HepG2 (cell line): Measurements from ENCODE around the gene YJEFN3. TPM values are rescaled to one million over a fixed set of nuclear protein-coding genes. Genes with fewer than 3 reads are reported as not detected.

Experiments used
- AGO1 ChIP-seq: fragments of 200-400 bp; formaldehyde crosslinking; IDR thresholded peaks from 2 replicates; pipeline ENCODE4 v1.6.1; 2017; ENCODE audit warnings: mild to moderate bottlenecking, low read depth, low read length, moderate library complexity; ENCODE audit not compliant: poor library complexity, severe bottlenecking
- BCLAF1 ChIP-seq: fragments of 450-650 bp; IDR thresholded peaks from 2 replicates; pipeline ENCODE4 v1.6.1; 2017; ENCODE audit warnings: mild to moderate bottlenecking
- E2F2 ChIP-seq: sonication (generic); formaldehyde crosslinking; IDR thresholded peaks from 2 replicates; pipeline ENCODE4 v1.4.0; 2020; ENCODE audit warnings: missing genetic modification reagents, borderline replicate concordance
- GABPB1 ChIP-seq: IDR thresholded peaks from 2 replicates; pipeline ENCODE4 v1.6.1; 2016; ENCODE audit warnings: mild to moderate bottlenecking, missing genetic modification reagents, moderate library complexity, missing compliant biosample characterization
- HMGXB4 ChIP-seq, 2 experiments: sonication (generic) in 1 of 2; formaldehyde crosslinking in 1 of 2; IDR thresholded peaks; 2 replicates each; pipeline versions ENCODE4 v1.4.0 to v1.6.1; 2018 to 2020; ENCODE audit warnings: missing genetic modification reagents in 2 of 2, borderline replicate concordance in 1 of 2, low read depth in 1 of 2, mild to moderate bottlenecking in 1 of 2, missing biosample characterization in 1 of 2
- ISX ChIP-seq: sonication (generic); formaldehyde crosslinking; conservative IDR thresholded peaks from 2 replicates; pipeline ENCODE4 v1.5.0; 2020; ENCODE audit warnings: missing genetic modification reagents
- MIXL1 ChIP-seq: IDR thresholded peaks from 2 replicates; pipeline ENCODE4 v1.6.1; 2016
- NFKB2 ChIP-seq: sonication (generic); formaldehyde crosslinking; IDR thresholded peaks from 2 replicates; pipeline ENCODE4 v1.4.0; 2020; ENCODE audit warnings: missing genetic modification reagents, borderline replicate concordance
- NR2C2 ChIP-seq: sonication (generic); formaldehyde crosslinking; IDR thresholded peaks from 2 replicates; pipeline ENCODE4 v1.4.0; 2020; ENCODE audit warnings: missing genetic modification reagents, mild to moderate bottlenecking, moderate library complexity, borderline replicate concordance
- NR2F2 ChIP-seq: IDR thresholded peaks from 2 replicates; pipeline ENCODE4 v1.6.1; 2012; ENCODE audit warnings: low read depth, inconsistent platforms, borderline replicate concordance
- REXO4 ChIP-seq: sonication (generic); formaldehyde crosslinking; IDR thresholded peaks from 2 replicates; pipeline ENCODE4 v1.8.0; 2022; ENCODE audit warnings: missing genetic modification reagents, mild to moderate bottlenecking, borderline replicate concordance
- RNF2 ChIP-seq: fragments of 450-650 bp; conservative IDR thresholded peaks from 2 replicates; pipeline ENCODE4 v1.6.1; 2016; ENCODE audit warnings: low read depth
- ZBTB33 ChIP-seq: sonication (generic); formaldehyde crosslinking; IDR thresholded peaks from 2 replicates; pipeline ENCODE4 v1.4.0; 2020; ENCODE audit warnings: missing genetic modification reagents
- ZC3H13 ChIP-seq: sonication (generic); formaldehyde crosslinking; IDR thresholded peaks from 2 replicates; pipeline ENCODE4 v1.8.1; 2023; ENCODE audit warnings: mild to moderate bottlenecking, missing genetic modification reagents, moderate library complexity
- ZFYVE20 ChIP-seq: sonication (generic); formaldehyde crosslinking; IDR thresholded peaks from 2 replicates; pipeline ENCODE4 v1.8.0; 2023; ENCODE audit warnings: low read depth, mild to moderate bottlenecking, moderate library complexity, missing genetic modification reagents, borderline replicate concordance
- ZKSCAN8 ChIP-seq: IDR thresholded peaks from 2 replicates; pipeline ENCODE4 v1.6.1; 2016; ENCODE audit warnings: borderline replicate concordance, missing genetic modification reagents, missing compliant biosample characterization
- ZNF33A ChIP-seq: sonication (generic); formaldehyde crosslinking; IDR thresholded peaks from 2 replicates; pipeline ENCODE4 v1.5.1; 2020; ENCODE audit warnings: missing genetic modification reagents, mild to moderate bottlenecking, moderate library complexity, borderline replicate concordance
- ZNF7 ChIP-seq: IDR thresholded peaks from 2 replicates; pipeline ENCODE4 v1.6.1; 2016; ENCODE audit warnings: missing biosample characterization, missing genetic modification reagents
- polyA plus RNA-seq, 8 experiments: library from polyadenylated mRNA; depleted of rRNA in 3 of 8; stranded (reverse) in 7 of 8; unstranded in 1 of 8; fragments of >200 nt; fragmentation: Illumina TruSeq in 4 of 8; extraction: Trizol in 4 of 8; gene quantifications; 2 replicates each; pipeline versions ENCODE4 v1.2.1 to v1.2.3, GENCODE V29; 2011 to 2016; ENCODE audit warnings: low read depth in 4 of 8, missing spikeins in 1 of 8, mixed read lengths in 1 of 8; ENCODE audit not compliant: insufficient read depth in 1 of 8
- total RNA-seq, 5 experiments: library from RNA; depleted of rRNA; stranded (reverse); fragments of >200 nt; fragmentation: Illumina TruSeq; extraction: Trizol; gene quantifications; 2 replicates each; pipeline ENCODE4 v1.2.3, GENCODE V29; 2016; ENCODE audit warnings: low read depth in 1 of 5

The YJEFN3 gene
- total and polyA plus RNA-seq, 2 of the 13 experiments (the other 11 are each of a cell fraction or from before 2014, with no cell fraction given) = 0.89 to 4.0 TPM

GRCh38 chr19:19515642-19516519, 12.8 kb upstream of the YJEFN3 start, which contains the start of gene NDUFA13 (continued):
- TF ChIP-seq E2F2 (CRISPR knock-in tag) = 0 out of 2 replicates have a peak, but pooled peaks have one; percentile 38
- no peak for TF ChIP-seq ZKSCAN8 (CRISPR knock-in tag)
- no peak for TF ChIP-seq ZNF7
- TF ChIP-seq ZBTB33 (CRISPR knock-in tag) = peak; percentile 8; the same call in 1 of the 2 replicates
- no peak for TF ChIP-seq NR2F2
- peak; percentile 95 for TF ChIP-seq NR2C2 (CRISPR knock-in tag)
- TF ChIP-seq ZC3H13 (CRISPR knock-in tag) = 0 out of 2 replicates have a peak, but pooled peaks have one; percentile 66
- TF ChIP-seq RNF2 = no peak
- no peak for TF ChIP-seq AGO1
- peak; percentile 71 to 86; a peak in 3 of 4 replicates for TF ChIP-seq HMGXB4 (CRISPR knock-in tag; IDR thresholded peaks at IDR 0.05; ENCODE audit: borderline replicate concordance in 1 of 2, low read depth in 1 of 2)
- no peak for TF ChIP-seq ZNF33A (CRISPR knock-in tag)
- TF ChIP-seq REXO4 (CRISPR knock-in tag) = no peak
- no peak for TF ChIP-seq ZFYVE20 (CRISPR knock-in tag)
- TF ChIP-seq BCLAF1 = no peak
- TF ChIP-seq ISX (CRISPR knock-in tag) = no peak
- peak; percentile 100 for TF ChIP-seq GABPB1
- TF ChIP-seq NFKB2 = peak; percentile 75; the same call in 1 of the 2 replicates
- peak; percentile 76 for TF ChIP-seq MIXL1 (CRISPR knock-in tag)
